OCI-LY1 (cell line): ENCODE measurements around the gene SPART.

Experiments
- EZH2 ChIP-seq: fragments of 200-600 bp; sonication (generic), shearing (Covaris generic); IDR thresholded peaks from 2 replicates; pipeline ENCODE4 v1.8.0; 2017; ENCODE audit warnings: borderline replicate concordance, mixed run types, mild to moderate bottlenecking, antibody characterized with exemption, low read length, moderate library complexity, mixed read lengths
- TF ChIP-seq, protein P1 (sequence below): fragments of 200-600 bp; sonication (generic), shearing (Covaris generic); IDR thresholded peaks from 2 replicates; pipeline ENCODE4 v1.5.1; 2017; ENCODE audit warnings: mild to moderate bottlenecking, antibody characterized with exemption, low read length, moderate library complexity, mixed read lengths

- TF ChIP-seq, protein P1, sequence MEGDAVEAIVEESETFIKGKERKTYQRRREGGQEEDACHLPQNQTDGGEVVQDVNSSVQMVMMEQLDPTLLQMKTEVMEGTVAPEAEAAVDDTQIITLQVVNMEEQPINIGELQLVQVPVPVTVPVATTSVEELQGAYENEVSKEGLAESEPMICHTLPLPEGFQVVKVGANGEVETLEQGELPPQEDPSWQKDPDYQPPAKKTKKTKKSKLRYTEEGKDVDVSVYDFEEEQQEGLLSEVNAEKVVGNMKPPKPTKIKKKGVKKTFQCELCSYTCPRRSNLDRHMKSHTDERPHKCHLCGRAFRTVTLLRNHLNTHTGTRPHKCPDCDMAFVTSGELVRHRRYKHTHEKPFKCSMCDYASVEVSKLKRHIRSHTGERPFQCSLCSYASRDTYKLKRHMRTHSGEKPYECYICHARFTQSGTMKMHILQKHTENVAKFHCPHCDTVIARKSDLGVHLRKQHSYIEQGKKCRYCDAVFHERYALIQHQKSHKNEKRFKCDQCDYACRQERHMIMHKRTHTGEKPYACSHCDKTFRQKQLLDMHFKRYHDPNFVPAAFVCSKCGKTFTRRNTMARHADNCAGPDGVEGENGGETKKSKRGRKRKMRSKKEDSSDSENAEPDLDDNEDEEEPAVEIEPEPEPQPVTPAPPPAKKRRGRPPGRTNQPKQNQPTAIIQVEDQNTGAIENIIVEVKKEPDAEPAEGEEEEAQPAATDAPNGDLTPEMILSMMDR, result no peak
- no peak for TF ChIP-seq EZH2
Measured at GRCh38 chr13:36354842-36355623, 8.8 kb upstream of the SPART start.
